Astrocyte (in vitro differentiated cells and primary cell): Measurements from ENCODE around the gene BLVRB. TPM values are rescaled to one million over a fixed set of nuclear protein-coding genes. Genes with fewer than 3 reads are reported as not detected.
A peak's percentile ranks its signal among the peaks of the same experiment; 100 is the strongest.
"Not testable (repeated sequence)": the region's sequence is repeated elsewhere in the genome, so short reads cannot be mapped to it uniquely, and the experiment has no call there.

Experiments used
- DNase-seq: peaks from one replicate; pipeline ENCODE4 v3.0.0-alpha.2; 2010; ENCODE audit warnings: low read depth
- FAIRE-seq: peaks from 2 replicates; lab custom pipeline; 2011; peaks lifted over from hg19 to GRCh38; lab: Jason Lieb, UNC
- H2AFZ ChIP-seq: 2 replicates; pipeline ENCODE4 v1.6.0; 2012; ENCODE audit warnings: low read depth, low read length, inconsistent platforms
- H3K27ac ChIP-seq: 2 replicates; pipeline ENCODE4 v1.5.1; 2011; ENCODE audit warnings: low read depth, low read length, inconsistent platforms
- H3K27me3 ChIP-seq: 2 replicates; pipeline ENCODE4 v1.6.0; 2011; ENCODE audit warnings: low read length, inconsistent platforms; ENCODE audit not compliant: insufficient read depth
- H3K36me3 ChIP-seq: 2 replicates; pipeline ENCODE4 v1.5.1; 2011; ENCODE audit warnings: low read length, inconsistent platforms; ENCODE audit not compliant: insufficient read depth
- H3K4me1 ChIP-seq: 2 replicates; pipeline ENCODE4 v1.5.1; 2011; ENCODE audit warnings: low read length, inconsistent platforms; ENCODE audit not compliant: insufficient read depth
- H3K4me2 ChIP-seq: 2 replicates; pipeline ENCODE4 v1.6.0; 2012; ENCODE audit warnings: low read length, inconsistent platforms
- H3K4me3 ChIP-seq: 2 replicates; pipeline ENCODE4 v1.5.1; 2011; ENCODE audit warnings: low read depth, mild to moderate bottlenecking, low read length, inconsistent platforms; ENCODE audit not compliant: insufficient read depth
- H3K79me2 ChIP-seq: 2 replicates; pipeline ENCODE4 v1.6.0; 2012; ENCODE audit warnings: mild to moderate bottlenecking, low read length, inconsistent platforms; ENCODE audit not compliant: insufficient read depth
- H3K9ac ChIP-seq: 2 replicates; pipeline ENCODE4 v1.6.0; 2012; ENCODE audit warnings: mild to moderate bottlenecking, low read length, inconsistent platforms
- H3K9me3 ChIP-seq: 2 replicates; pipeline ENCODE4 v1.5.1; 2012; ENCODE audit warnings: low read depth, mild to moderate bottlenecking, low read length, inconsistent platforms; ENCODE audit not compliant: insufficient read depth
- H4K20me1 ChIP-seq: 2 replicates; pipeline ENCODE4 v1.6.0; 2012; ENCODE audit warnings: low read length, inconsistent platforms; ENCODE audit not compliant: insufficient read depth
- H3K27ac Mint-ChIP-seq: one replicate; pipeline ENCODE4 v1.8.0; 2021; ENCODE audit warnings: mild to moderate bottlenecking, mixed read lengths; ENCODE audit not compliant: unreplicated experiment
- H3K27me3 Mint-ChIP-seq: one replicate; pipeline ENCODE4 v1.8.0; 2021; ENCODE audit warnings: low read depth, mixed read lengths; ENCODE audit not compliant: unreplicated experiment
- H3K36me3 Mint-ChIP-seq: one replicate; pipeline ENCODE4 v1.8.0; 2021; ENCODE audit warnings: low read depth, mixed read lengths; ENCODE audit not compliant: unreplicated experiment
- H3K4me1 Mint-ChIP-seq: one replicate; pipeline ENCODE4 v1.8.0; 2021; ENCODE audit warnings: low read depth, mixed read lengths; ENCODE audit not compliant: unreplicated experiment
- H3K4me3 Mint-ChIP-seq: one replicate; pipeline ENCODE4 v1.8.0; 2021; ENCODE audit warnings: mild to moderate bottlenecking, moderate library complexity, mixed read lengths; ENCODE audit not compliant: unreplicated experiment
- H3K9me3 Mint-ChIP-seq: one replicate; pipeline ENCODE4 v1.8.0; 2021; ENCODE audit warnings: mild to moderate bottlenecking, mixed read lengths; ENCODE audit not compliant: unreplicated experiment
- EZH2 ChIP-seq: IDR thresholded peaks from 2 replicates; pipeline ENCODE4 v1.6.1; 2012; ENCODE audit warnings: mild to moderate bottlenecking, low read length, inconsistent platforms; ENCODE audit not compliant: insufficient read depth
- total RNA-seq: library from RNA; stranded (reverse); gene quantifications from 2 replicates; pipeline ENCODE4 v1.2.1, GENCODE V29; 2021
- TF ChIP-seq, protein P1 (sequence below): IDR thresholded peaks from 2 replicates; pipeline ENCODE4 v1.5.1; 2011; ENCODE audit warnings: low read depth, mild to moderate bottlenecking, inconsistent platforms, low read length, moderate library complexity; ENCODE audit not compliant: insufficient read depth

Gene BLVRB
- total RNA-seq, 1 donor from 2014 or later: 27.1 TPM

- H3K9ac ChIP-seq, H3K4me1 Mint-ChIP-seq, H2AFZ ChIP-seq, H3K27me3 Mint-ChIP-seq, DNase-seq, H3K9me3 ChIP-seq, H3K27ac ChIP-seq, H3K4me2 ChIP-seq, H3K4me3 Mint-ChIP-seq, H3K36me3 Mint-ChIP-seq, H3K9me3 Mint-ChIP-seq, FAIRE-seq, H4K20me1 ChIP-seq, H3K36me3 ChIP-seq, H3K4me3 ChIP-seq, H3K27ac Mint-ChIP-seq, H3K27me3 ChIP-seq: not testable (repeated sequence)
- Histone ChIP-seq H3K79me2 (peaks cover 19% of the 10 kb centered on the region), H3K4me1 (peaks cover 11% of the 10 kb centered on the region)
Observed at GRCh38 chr19:40428197-40428596, 37.3 kb downstream of the BLVRB start.

- H3K79me2 ChIP-seq: peaks cover 38% of the 10 kb centered on the region
- FAIRE-seq: peak; percentile 83
- peaks cover 20% of the 10 kb centered on the region for H3K4me1 ChIP-seq
- Mint-ChIP-seq H3K4me3 (peak within 1 kb of the TSS; percentile 95), H3K27ac (peak within 1 kb of the TSS; percentile 100), H3K27me3 (no peaks in the 10 kb centered on the region), H3K4me1 (peaks cover 14% of the 10 kb centered on the region), H3K9me3 (no peaks in the 10 kb centered on the region), H3K36me3 (peaks cover 3% of the 10 kb centered on the region)
- H3K27ac ChIP-seq: peak within 1 kb of the TSS; percentile 96
- H2AFZ ChIP-seq: peak within 1 kb of the TSS; percentile 84
- H3K4me2 ChIP-seq: peak within 1 kb of the TSS; percentile 99
- DNase-seq: peak; percentile 96
- H3K36me3 ChIP-seq: peaks cover 10% of the 10 kb centered on the region
- H3K4me3 ChIP-seq: peak within 1 kb of the TSS; percentile 98
- H3K27me3 ChIP-seq: no peaks in the 10 kb centered on the region
- peaks cover 20% of the 10 kb centered on the region for H4K20me1 ChIP-seq
- H3K9me3 ChIP-seq: no peaks in the 10 kb centered on the region
- TF ChIP-seq, protein P1, sequence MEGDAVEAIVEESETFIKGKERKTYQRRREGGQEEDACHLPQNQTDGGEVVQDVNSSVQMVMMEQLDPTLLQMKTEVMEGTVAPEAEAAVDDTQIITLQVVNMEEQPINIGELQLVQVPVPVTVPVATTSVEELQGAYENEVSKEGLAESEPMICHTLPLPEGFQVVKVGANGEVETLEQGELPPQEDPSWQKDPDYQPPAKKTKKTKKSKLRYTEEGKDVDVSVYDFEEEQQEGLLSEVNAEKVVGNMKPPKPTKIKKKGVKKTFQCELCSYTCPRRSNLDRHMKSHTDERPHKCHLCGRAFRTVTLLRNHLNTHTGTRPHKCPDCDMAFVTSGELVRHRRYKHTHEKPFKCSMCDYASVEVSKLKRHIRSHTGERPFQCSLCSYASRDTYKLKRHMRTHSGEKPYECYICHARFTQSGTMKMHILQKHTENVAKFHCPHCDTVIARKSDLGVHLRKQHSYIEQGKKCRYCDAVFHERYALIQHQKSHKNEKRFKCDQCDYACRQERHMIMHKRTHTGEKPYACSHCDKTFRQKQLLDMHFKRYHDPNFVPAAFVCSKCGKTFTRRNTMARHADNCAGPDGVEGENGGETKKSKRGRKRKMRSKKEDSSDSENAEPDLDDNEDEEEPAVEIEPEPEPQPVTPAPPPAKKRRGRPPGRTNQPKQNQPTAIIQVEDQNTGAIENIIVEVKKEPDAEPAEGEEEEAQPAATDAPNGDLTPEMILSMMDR: no peak
- TF ChIP-seq EZH2: no peak
- peak within 1 kb of the TSS; percentile 99 for H3K9ac ChIP-seq
Observed at GRCh38 chr19:40425450-40426287, 39.9 kb downstream of the BLVRB start, which contains the start of gene SERTAD1. Gene SERTAD1 (minus strand): TSS chr19:40425992. CDS start chr19:40423546, 2,446 bp downstream.

DNA sequence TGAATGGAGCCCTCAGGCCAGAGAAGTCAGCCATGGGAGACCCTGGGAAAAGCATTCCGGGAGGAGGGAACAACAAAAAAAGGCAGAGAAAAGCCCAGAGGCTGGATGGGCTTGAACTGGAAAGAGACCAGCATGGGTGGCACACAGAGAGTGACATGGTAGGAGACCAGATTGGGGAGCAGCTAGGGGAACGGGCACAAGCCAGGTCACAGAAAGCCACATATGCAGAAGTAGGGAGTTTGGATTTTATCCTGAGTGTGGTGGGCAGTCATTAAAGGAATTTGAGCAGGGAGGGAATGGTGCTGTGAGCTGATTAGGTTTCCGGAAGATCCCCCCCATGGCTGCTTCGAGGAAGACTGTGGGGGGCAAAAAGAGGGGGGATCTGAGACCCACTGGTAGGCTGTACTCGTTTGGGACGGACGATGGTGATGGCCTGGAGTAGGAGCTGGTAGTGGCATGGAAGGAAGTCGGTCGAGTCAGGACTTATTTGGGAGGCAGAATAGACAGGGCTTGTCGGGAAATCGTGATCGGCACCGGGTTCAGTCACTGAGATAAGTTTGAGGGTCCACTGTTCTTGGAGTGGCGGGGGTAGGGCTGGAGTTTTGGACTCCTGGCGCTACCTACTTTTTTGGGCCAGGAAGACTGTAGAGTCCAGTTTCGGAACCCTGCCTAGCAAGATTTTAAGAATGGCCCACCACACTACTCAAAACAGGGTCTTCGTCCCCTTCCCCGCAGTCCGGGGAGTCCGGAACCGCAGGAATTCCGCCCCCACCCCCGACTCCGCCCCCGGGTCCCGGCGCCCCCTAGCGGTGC is 40.7 kb downstream of the BLVRB start:
- Histone ChIP-seq H3K4me1 (peaks cover 21% of the 10 kb centered on the region), H3K4me2 (peak overlapping the region; percentile 99), H3K79me2 (peaks cover 38% of the 10 kb centered on the region), H3K27ac (peak overlapping the region; percentile 96), H2AFZ (peak overlapping the region; percentile 12), H3K9ac (peak overlapping the region; percentile 99), H3K9me3 (no peaks in the 10 kb centered on the region), H4K20me1 (peaks cover 20% of the 10 kb centered on the region), H3K27me3 (no peaks in the 10 kb centered on the region), H3K4me3 (peak overlapping the region; percentile 98), H3K36me3 (peaks cover 10% of the 10 kb centered on the region)
- TF ChIP-seq EZH2: no peak
- TF ChIP-seq, protein P1: no peak
- Mint-ChIP-seq H3K36me3 (peaks cover 3% of the 10 kb centered on the region), H3K4me3 (peak overlapping the region; percentile 95), H3K9me3 (no peaks in the 10 kb centered on the region), H3K4me1 (peaks cover 14% of the 10 kb centered on the region), H3K27me3 (no peaks in the 10 kb centered on the region), H3K27ac (peak overlapping the region; percentile 100)
- no peak for DNase-seq
- no peak for FAIRE-seq
